AML-193 (cell line): ENCODE data around the gene LSM10.

ENCODE experiments used
- DNase-seq, 2 experiments: peaks; one replicate each; lab custom pipeline; 2025; lab: John Stamatoyannopoulos, UW

Gene LSM10

GRCh38 chr1:36351227-36351977 is 46.3 kb downstream of the LSM10 start:
- no peak for DNase-seq

DNA sequence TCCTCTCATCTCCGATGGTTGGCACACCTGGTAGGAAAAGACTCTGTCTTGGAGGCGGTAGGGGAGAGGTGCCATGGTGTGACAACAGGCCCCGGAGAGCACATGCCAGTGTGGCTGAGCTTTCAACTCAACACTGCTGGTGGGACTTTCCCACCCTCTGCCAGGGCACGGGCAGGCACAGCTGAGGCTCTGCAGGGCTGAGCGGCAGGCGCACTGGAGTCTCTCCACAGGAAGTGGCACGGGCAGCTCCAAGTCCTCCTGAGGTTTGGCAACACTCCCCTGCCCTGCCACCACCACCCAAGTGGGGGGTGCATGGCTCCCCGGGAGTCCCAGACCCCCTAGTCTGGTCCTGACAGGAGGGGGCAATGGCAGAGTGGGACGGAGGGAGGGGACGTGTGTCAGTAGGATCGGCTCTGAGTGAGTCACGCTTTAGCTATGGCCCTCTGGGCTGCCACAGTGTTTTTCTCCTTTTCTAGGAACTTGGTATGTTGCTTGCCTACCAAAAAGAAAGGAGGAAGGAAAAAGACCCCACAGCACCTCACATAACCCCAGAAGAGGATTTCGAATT is 47.0 kb downstream of the LSM10 start:
- peak; percentile 32 to 48 for DNase-seq

DNA sequence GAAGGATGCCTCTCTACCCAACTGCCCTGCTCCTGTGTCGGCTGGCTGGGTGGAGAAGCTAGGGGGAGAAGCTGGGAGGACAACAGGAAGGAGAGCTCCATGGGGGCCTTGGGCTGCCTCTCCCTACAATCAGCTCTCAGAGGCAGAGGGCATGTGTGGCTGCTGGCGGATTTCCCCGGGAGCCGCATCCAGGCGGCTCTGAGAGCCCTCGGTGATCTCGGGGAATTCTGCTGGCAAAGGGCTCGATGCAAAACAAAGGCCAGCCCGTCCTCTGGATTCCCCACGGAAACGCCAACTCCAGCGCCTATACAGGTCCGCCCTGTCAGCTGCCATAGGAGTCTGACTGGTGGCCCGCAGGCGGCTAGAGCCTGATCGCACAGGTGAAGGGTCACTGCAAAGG is 47.9 kb downstream of the LSM10 start:
- no peak for DNase-seq

GRCh38 chr1:36349241-36349671 is 48.5 kb downstream of the LSM10 start:
- no peak for DNase-seq

DNA sequence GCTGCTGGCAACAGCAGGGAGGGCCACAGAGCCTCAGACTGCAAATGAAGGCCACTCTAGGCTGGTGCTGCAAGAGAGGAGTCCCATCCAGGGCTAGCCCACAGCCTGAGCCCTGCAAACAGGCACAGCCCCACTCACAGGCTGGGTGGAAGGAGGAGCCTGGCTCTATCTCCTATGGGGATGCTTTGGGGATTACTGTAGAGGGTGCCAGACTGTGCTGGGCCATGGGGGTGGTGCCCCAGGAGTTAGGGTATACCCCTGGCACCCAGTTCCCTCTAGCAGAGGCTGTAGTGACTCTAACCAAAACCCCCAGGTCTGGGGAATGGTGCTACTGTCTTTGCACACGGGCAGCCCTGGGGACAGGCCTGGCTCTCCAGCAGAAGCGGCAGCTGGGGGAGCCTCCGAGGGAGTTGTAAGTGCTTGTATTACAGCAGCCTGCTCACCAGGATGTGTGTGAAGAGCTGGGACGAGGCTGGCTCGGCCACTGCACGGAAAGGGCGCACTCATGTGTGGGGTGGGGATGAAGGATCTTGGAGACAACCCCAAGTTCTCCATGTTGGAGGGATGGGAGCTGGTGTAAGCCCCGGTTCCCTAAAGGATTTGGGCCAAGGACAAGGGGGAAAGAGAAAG is 50.9 kb downstream of the LSM10 start:
- no peak for DNase-seq

DNA sequence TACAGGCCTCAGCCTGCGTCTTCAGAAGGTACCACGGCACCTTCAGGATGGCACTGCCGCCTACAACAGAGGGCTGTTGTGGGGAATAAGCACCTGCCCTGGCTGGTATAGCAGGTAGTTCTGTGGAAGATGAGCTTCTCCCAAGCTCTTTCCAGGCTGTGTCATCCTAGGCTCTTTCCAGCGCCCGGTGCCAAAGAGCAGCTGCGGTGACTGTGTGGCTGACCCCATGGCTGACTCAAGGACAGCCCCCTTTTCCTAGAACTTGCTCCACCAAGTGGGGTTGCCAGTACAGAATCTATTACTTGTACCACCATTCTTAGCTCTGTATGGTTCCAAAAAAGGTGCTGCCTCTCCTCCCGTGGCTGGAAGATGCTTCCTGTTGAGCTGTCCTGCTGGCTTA is 52.4 kb downstream of the LSM10 start:
- DNase-seq = no peak

DNA sequence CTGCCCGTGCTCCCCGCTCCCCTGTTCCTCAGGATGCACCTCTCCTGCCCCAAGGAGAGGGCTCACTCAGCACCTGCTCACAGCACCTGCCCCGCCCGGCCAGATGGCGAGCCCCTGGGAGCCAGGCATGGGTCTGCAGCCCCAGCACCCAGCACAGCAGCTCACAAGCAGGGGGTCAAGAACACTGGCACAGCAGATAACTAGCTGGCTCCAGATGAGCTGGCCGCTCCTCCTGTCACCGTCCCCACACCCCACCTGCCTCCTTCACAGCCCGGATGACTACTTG is 53.4 kb downstream of the LSM10 start:
- DNase-seq = no peak

GRCh38 chr1:36343651-36344394 is 53.9 kb downstream of the LSM10 start:
- DNase-seq = no peak
